ENCODE results near the gene MED31.

MED31 gene

DNA sequence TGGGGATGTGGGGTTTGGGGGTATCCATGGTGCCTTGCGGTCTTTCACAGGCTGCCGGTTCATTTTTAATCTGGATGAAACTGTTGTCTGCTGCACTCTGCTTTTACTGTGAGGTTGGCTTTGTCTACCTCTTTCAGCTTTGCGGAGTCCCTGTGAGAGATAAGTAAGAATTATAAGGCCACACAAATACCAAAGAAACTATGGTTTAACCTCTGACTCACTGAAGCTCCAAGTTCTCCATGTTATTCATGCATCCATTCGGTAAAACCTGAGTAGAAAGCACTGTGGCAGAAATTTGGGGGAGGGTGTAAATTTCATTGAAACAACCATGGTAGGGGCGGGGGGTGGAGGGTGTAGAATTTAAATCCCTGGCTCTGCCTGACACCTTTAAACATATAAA lies 41.4 kb downstream of the MED31 start:
- Histone ChIP-seq H3K36me3 (replicated peaks; ENCODE audit: insufficient read depth, low read length) (no peaks in the 10 kb centered on the region; the same call in 1 of the 2 replicates), H3K79me2 (ENCODE audit: low read length) (no peaks in the 10 kb centered on the region), H3K27ac (ENCODE audit: low read length) (no peak overlapping the region), H3K4me1 (ENCODE audit: low read length) (no peaks in the 10 kb centered on the region; the same call in 1 of the 2 replicates), H2AFZ (ENCODE audit: low read length) (no peak overlapping the region), H3K4me2 (ENCODE audit: low read depth, low read length) (no peak overlapping the region), H3K4me3 (ENCODE audit: low read length) (no peak overlapping the region), H3K9me3 (replicated peaks; ENCODE audit: insufficient read depth, low read length) (no peaks in the 10 kb centered on the region), H3K9ac (ENCODE audit: low read length) (no peak overlapping the region), H3K9me2 (replicated peaks; ENCODE audit: insufficient read depth, low read length) (no peaks in the 10 kb centered on the region), H4K20me1 (ENCODE audit: insufficient read depth, low read length) (no peaks in the 10 kb centered on the region), H3F3A (ENCODE audit: insufficient read depth, low read length) (no peaks in the 10 kb centered on the region), H3K27me3 (replicated peaks; ENCODE audit: insufficient read depth, low read length) (no peaks in the 10 kb centered on the region)
- DNase-seq: no peak
- TF ChIP-seq, protein P1, sequence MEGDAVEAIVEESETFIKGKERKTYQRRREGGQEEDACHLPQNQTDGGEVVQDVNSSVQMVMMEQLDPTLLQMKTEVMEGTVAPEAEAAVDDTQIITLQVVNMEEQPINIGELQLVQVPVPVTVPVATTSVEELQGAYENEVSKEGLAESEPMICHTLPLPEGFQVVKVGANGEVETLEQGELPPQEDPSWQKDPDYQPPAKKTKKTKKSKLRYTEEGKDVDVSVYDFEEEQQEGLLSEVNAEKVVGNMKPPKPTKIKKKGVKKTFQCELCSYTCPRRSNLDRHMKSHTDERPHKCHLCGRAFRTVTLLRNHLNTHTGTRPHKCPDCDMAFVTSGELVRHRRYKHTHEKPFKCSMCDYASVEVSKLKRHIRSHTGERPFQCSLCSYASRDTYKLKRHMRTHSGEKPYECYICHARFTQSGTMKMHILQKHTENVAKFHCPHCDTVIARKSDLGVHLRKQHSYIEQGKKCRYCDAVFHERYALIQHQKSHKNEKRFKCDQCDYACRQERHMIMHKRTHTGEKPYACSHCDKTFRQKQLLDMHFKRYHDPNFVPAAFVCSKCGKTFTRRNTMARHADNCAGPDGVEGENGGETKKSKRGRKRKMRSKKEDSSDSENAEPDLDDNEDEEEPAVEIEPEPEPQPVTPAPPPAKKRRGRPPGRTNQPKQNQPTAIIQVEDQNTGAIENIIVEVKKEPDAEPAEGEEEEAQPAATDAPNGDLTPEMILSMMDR (IDR thresholded peaks at IDR 0.05; ENCODE audit: low read length): no peak
- no peak for TF ChIP-seq EZH2 (optimal IDR thresholded peaks at IDR 0.05; ENCODE audit: low read depth, low read length)
- TF ChIP-seq EZH2phosphoT487 (IDR thresholded peaks at IDR 0.05; ENCODE audit: low read length): no peak

DNA sequence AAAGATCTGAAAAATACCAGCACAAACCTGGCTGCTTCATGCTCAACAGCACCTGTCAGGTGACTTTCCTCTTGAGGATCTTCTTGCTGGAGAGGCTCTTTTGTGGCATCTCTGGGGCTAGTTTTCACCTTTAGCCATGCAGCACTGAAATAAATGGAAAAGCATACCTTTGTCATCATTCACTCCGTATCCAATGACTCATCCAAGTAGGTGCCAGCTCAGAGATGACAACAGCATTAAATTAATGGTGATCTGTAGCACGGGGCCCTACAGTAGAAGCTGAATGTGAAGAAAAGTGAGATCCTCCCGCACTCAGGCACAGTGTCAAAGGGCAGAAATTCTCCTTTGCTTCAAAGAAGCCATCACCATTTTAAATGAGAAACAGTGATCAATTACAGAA lies 43.1 kb downstream of the MED31 start:
- Histone ChIP-seq H2AFZ (ENCODE audit: low read length) (no peak overlapping the region), H3K9me2 (replicated peaks; ENCODE audit: insufficient read depth, low read length) (no peaks in the 10 kb centered on the region), H3K4me2 (ENCODE audit: low read depth, low read length) (no peak overlapping the region), H3F3A (ENCODE audit: insufficient read depth, low read length) (no peaks in the 10 kb centered on the region), H3K79me2 (ENCODE audit: low read length) (no peaks in the 10 kb centered on the region), H3K4me3 (ENCODE audit: low read length) (no peak overlapping the region), H4K20me1 (ENCODE audit: insufficient read depth, low read length) (no peaks in the 10 kb centered on the region), H3K27me3 (replicated peaks; ENCODE audit: insufficient read depth, low read length) (no peaks in the 10 kb centered on the region), H3K9me3 (replicated peaks; ENCODE audit: insufficient read depth, low read length) (no peaks in the 10 kb centered on the region), H3K9ac (ENCODE audit: low read length) (no peak overlapping the region), H3K27ac (ENCODE audit: low read length) (no peak overlapping the region), H3K4me1 (ENCODE audit: low read length) (no peaks in the 10 kb centered on the region), H3K36me3 (replicated peaks; ENCODE audit: insufficient read depth, low read length) (no peaks in the 10 kb centered on the region; the same call in 1 of the 2 replicates)
- TF ChIP-seq EZH2phosphoT487 (IDR thresholded peaks at IDR 0.05; ENCODE audit: low read length): no peak
- TF ChIP-seq EZH2 (optimal IDR thresholded peaks at IDR 0.05; ENCODE audit: low read depth, low read length): no peak
- TF ChIP-seq, protein P1 (IDR thresholded peaks at IDR 0.05; ENCODE audit: low read length): no peak
- no peak for DNase-seq

DNA sequence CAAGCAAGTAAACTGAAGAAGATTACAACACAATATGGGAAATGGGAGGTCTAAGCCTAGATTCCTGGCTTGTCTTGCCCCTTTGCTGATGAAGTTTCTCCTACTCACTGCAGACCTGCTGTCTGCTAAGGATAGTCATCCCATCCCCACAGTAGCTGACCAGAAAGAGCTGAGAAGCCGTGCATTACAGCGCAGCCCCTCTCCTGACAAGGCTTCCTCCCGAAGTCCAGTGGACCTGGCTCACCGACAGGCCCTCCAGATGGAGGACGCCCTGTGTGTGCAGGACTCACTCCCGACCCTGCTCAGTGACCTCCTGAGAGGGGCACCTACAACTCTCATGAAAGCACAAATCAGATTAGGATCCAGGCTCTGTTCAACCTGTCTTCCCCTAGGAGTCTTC lies 46.3 kb downstream of the MED31 start:
- H3K9me3 ChIP-seq (replicated peaks; ENCODE audit: insufficient read depth, low read length): no peaks in the 10 kb centered on the region
- H3K27me3 ChIP-seq (replicated peaks; ENCODE audit: insufficient read depth, low read length): no peaks in the 10 kb centered on the region
- H3K36me3 ChIP-seq (replicated peaks; ENCODE audit: insufficient read depth, low read length): no peaks in the 10 kb centered on the region; the same call in 1 of the 2 replicates
- no peaks in the 10 kb centered on the region for H4K20me1 ChIP-seq (ENCODE audit: insufficient read depth, low read length)
- no peak overlapping the region for H3K27ac ChIP-seq (ENCODE audit: low read length)
- TF ChIP-seq, protein P1 (IDR thresholded peaks at IDR 0.05; ENCODE audit: low read length): no peak
- TF ChIP-seq EZH2phosphoT487 (IDR thresholded peaks at IDR 0.05; ENCODE audit: low read length) (no peak), EZH2 (optimal IDR thresholded peaks at IDR 0.05; ENCODE audit: low read depth, low read length) (no peak)
- no peak for DNase-seq
- no peaks in the 10 kb centered on the region for H3K9me2 ChIP-seq (replicated peaks; ENCODE audit: insufficient read depth, low read length)
- no peak overlapping the region for H3K4me3 ChIP-seq (ENCODE audit: low read length)
- H2AFZ ChIP-seq (ENCODE audit: low read length): no peak overlapping the region
- no peak overlapping the region for H3K4me2 ChIP-seq (ENCODE audit: low read depth, low read length)
- no peak overlapping the region for H3K9ac ChIP-seq (ENCODE audit: low read length)
- H3K4me1 ChIP-seq (ENCODE audit: low read length): no peaks in the 10 kb centered on the region
- no peaks in the 10 kb centered on the region for H3K79me2 ChIP-seq (ENCODE audit: low read length)
- no peaks in the 10 kb centered on the region for H3F3A ChIP-seq (ENCODE audit: insufficient read depth, low read length)

Data from MM.1S (cell line).